ENCODE measurements around the gene SMIM34. TPM values are rescaled to one million over a fixed set of nuclear protein-coding genes. Genes with fewer than 3 reads are reported as not detected.
A peak's percentile ranks its signal among the peaks of the same experiment; 100 is the strongest.
"Not testable (repeated sequence)": the region's sequence is repeated elsewhere in the genome, so short reads cannot be mapped to it uniquely, and the experiment has no call there.

SMIM34 gene
- total and polyA plus RNA-seq, 2 of the 4 experiments (the other 2 are of a cell fraction) = not detected

DNA sequence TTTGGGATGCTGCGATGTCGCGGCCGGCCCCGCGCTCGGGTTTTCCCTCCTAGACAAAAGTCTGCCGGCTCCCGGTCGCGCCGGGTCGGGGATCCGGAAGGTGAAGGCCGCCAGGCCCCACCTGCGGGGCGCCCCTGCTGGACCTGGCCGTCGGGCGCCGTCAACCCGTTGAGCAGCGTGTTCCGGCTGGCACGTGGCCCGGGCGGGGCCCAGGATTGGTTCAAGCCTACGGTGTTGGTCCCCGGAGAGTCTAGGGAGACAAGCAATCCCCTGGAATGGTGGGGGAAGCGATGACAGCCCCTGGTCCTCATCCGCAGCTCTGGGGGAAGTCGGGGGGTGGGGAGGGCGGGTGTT, 48.2 kb downstream of the SMIM34 start:
- H3K9ac ChIP-seq (ENCODE audit: low read depth, low read length); H2BK20ac ChIP-seq (ENCODE audit: low read depth, low read length); H3K9me1 ChIP-seq (ENCODE audit: insufficient read depth, low read length); H3K27me3 ChIP-seq (ENCODE audit: control insufficient read depth, insufficient read depth, low read length); H3K79me1 ChIP-seq (ENCODE audit: low read depth in 1 of 2, low read length in 2 of 2); H3K56ac ChIP-seq (ENCODE audit: extremely low read depth, insufficient read depth, low read length); H2BK120ac ChIP-seq (ENCODE audit: low read depth, low read length); H3K4me2 ChIP-seq (ENCODE audit: low read depth, low read length); H3K4me3 ChIP-seq (ENCODE audit: insufficient read depth, low read depth, low read length); intact Hi-C loops (cut with micrococcal nuclease); H3K23ac ChIP-seq (ENCODE audit: low read depth, low read length); H3K4ac ChIP-seq (ENCODE audit: low read depth, low read length); BruUV-seq (replicated peaks); H2AK5ac ChIP-seq (ENCODE audit: low read depth, low read length); CTCF ChIA-PET; POLR2A ChIA-PET (ENCODE audit: unreplicated experiment); H4K91ac ChIP-seq (ENCODE audit: insufficient read depth, low read depth, low read length); H4K8ac ChIP-seq (ENCODE audit: low read depth in 2 of 2, low read length in 2 of 2); H2AFZ ChIP-seq (replicated peaks; ENCODE audit: low read length, poor library complexity); H3K27ac ChIP-seq (ENCODE audit: insufficient read depth, low read length); dilution Hi-C loops (cut with HindIII; ENCODE audit: low sequenced_read_pairs, unreplicated experiment); H3K9me3 ChIP-seq (ENCODE audit: control insufficient read depth, insufficient read depth, low read length); H3K36me3 ChIP-seq (ENCODE audit: control insufficient read depth, insufficient read depth, low read length); H2BK5ac ChIP-seq (ENCODE audit: low read depth, low read length, poor library complexity, severe bottlenecking); H3K4me1 ChIP-seq (ENCODE audit: control insufficient read depth, insufficient read depth, low read length); H2AK9ac ChIP-seq (replicated peaks; ENCODE audit: low read depth, low read length, poor library complexity); H3K18ac ChIP-seq (ENCODE audit: low read depth, low read length); H4K5ac ChIP-seq (ENCODE audit: low read depth, low read length); H4K20me1 ChIP-seq (ENCODE audit: insufficient read depth, low read length); DNase-seq; H3K14ac ChIP-seq (replicated peaks; ENCODE audit: low read depth, low read length); H2BK15ac ChIP-seq (ENCODE audit: low read depth, low read length); in situ Hi-C loops (cut with MboI; ENCODE audit: low sequenced_read_pairs): not testable (repeated sequence)
- WGBS, 2 experiments (ENCODE audit: extremely low coverage in 2 of 2, insufficient read length in 1 of 2) = no CpG with 5 or more reads among the region's 33 CpGs
- ATAC-seq (ENCODE audit: low read depth) = peak; percentile 73

DNA sequence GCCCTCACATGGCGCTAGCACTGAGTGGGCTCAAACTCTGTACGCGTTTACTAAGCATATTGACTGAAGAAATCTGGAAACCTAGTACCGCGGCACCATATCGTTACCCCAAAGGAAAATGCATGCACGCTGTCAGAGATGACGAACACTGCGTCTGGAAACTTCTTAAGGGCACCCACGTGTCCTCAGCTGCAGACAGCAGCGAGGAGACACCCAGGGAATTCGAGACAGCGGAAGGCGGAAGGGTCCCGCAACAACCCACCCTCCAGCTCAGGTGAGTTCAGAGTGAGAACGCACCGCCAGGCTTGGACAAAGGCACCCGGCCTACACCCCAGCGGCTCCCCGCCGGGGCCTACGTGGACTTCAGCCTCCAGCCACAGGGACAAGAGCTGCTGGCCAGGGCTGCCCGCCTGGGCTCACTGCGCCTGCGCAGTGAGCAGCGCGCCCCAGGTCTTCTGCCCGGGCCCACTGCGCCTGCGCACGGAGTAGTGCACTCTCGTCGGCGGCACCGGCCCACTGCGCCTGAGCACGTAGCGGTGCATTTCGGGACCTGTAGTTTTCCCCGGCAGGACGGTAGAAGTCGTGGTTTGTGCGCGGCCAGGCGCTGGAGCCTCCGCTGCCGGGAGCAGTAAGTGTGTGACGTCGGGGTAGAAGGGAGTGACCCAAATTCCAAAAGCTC, 48.7 kb downstream of the SMIM34 start, which contains the start of gene SMIM11:
Gene SMIM11 (plus strand): TSS at position 568 of the 679 bp plus-strand sequence. CDS start 3,998 bp downstream, outside the sequence.
- H3K56ac ChIP-seq (ENCODE audit: extremely low read depth, insufficient read depth, low read length); H3K9ac ChIP-seq (ENCODE audit: low read depth, low read length); DNase-seq; H3K18ac ChIP-seq (ENCODE audit: low read depth, low read length); H3K4ac ChIP-seq (ENCODE audit: low read depth, low read length); H3K36me3 ChIP-seq (ENCODE audit: control insufficient read depth, insufficient read depth, low read length); H2AK9ac ChIP-seq (replicated peaks; ENCODE audit: low read depth, low read length, poor library complexity); H2BK15ac ChIP-seq (ENCODE audit: low read depth, low read length); H3K4me1 ChIP-seq (ENCODE audit: control insufficient read depth, insufficient read depth, low read length); H3K23ac ChIP-seq (ENCODE audit: low read depth, low read length); H3K27me3 ChIP-seq (ENCODE audit: control insufficient read depth, insufficient read depth, low read length); H2BK120ac ChIP-seq (ENCODE audit: low read depth, low read length); intact Hi-C loops (cut with micrococcal nuclease); H3K4me2 ChIP-seq (ENCODE audit: low read depth, low read length); H4K8ac ChIP-seq (ENCODE audit: low read depth in 2 of 2, low read length in 2 of 2); dilution Hi-C loops (cut with HindIII; ENCODE audit: low sequenced_read_pairs, unreplicated experiment); H4K20me1 ChIP-seq (ENCODE audit: insufficient read depth, low read length); H3K4me3 ChIP-seq (ENCODE audit: insufficient read depth, low read depth, low read length); H2AK5ac ChIP-seq (ENCODE audit: low read depth, low read length); H3K9me3 ChIP-seq (ENCODE audit: control insufficient read depth, insufficient read depth, low read length); in situ Hi-C loops (cut with MboI; ENCODE audit: low sequenced_read_pairs); H3K27ac ChIP-seq (ENCODE audit: insufficient read depth, low read length); H2AFZ ChIP-seq (replicated peaks; ENCODE audit: low read length, poor library complexity); POLR2A ChIA-PET (ENCODE audit: unreplicated experiment); H3K14ac ChIP-seq (replicated peaks; ENCODE audit: low read depth, low read length); H3K79me1 ChIP-seq (ENCODE audit: low read depth in 1 of 2, low read length in 2 of 2); BruUV-seq (replicated peaks); H3K9me1 ChIP-seq (ENCODE audit: insufficient read depth, low read length); H4K5ac ChIP-seq (ENCODE audit: low read depth, low read length); H2BK20ac ChIP-seq (ENCODE audit: low read depth, low read length); H2BK5ac ChIP-seq (ENCODE audit: low read depth, low read length, poor library complexity, severe bottlenecking); CTCF ChIA-PET; H4K91ac ChIP-seq (ENCODE audit: insufficient read depth, low read depth, low read length): not testable (repeated sequence)
- peak; percentile 100 for ATAC-seq (ENCODE audit: low read depth)
- WGBS, 2 experiments (ENCODE audit: extremely low coverage in 2 of 2, insufficient read length in 1 of 2) = no CpG with 5 or more reads among the region's 49 CpGs
